GM18868 (cell line): ENCODE results near the gene HOXA2.

Experiments
- ATAC-seq: cut with Tn5 transposase; IDR thresholded peaks from one replicate; pipeline ENCODE4 v1.9.1; 2021; ENCODE audit warnings: mild to moderate bottlenecking, moderate library complexity; ENCODE audit not compliant: unreplicated experiment

The HOXA2 gene

GRCh38 chr7:27126596-27127327 lies 24.3 kb upstream of the HOXA2 start:
- no peak for ATAC-seq

DNA sequence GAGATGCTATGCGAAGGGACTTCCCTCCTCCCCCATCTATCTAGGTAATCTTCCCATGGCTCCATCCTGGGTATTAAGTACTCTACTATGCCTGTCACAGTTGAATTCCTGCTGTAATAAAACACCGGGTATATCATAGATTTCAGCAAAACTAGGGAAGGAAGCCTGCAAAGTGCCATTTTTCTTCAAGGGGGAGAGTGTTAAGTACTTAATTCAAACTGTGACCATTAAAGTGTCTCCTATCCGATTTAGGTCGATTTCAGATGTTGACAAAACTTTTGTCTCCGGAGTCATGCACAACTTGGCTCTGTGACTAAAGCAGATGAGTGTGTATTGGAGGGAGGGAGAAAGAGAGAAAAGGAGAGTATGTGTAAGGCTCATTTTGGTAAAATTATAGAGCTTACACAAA lies 23.5 kb upstream of the HOXA2 start:
- no peak for ATAC-seq

GRCh38 chr7:27124902-27125689 lies 22.6 kb upstream of the HOXA2 start:
- ATAC-seq, result no peak

- no peak for ATAC-seq
These were observed 21.8 kb upstream of the HOXA2 start for GRCh38 chr7:27124096-27124901.

- ATAC-seq, result no peak
These were observed 21.1 kb upstream of the HOXA2 start for GRCh38 chr7:27123477-27124053.

- ATAC-seq, result no peak
These were observed 20.6 kb upstream of the HOXA2 start for GRCh38 chr7:27123007-27123476.

GRCh38 chr7:27122077-27122910 lies 19.8 kb upstream of the HOXA2 start:
- ATAC-seq, result no peak

GRCh38 chr7:27121684-27122076 lies 19.2 kb upstream of the HOXA2 start:
- ATAC-seq, result no peak

- ATAC-seq, result no peak
These were observed 17.0 kb upstream of the HOXA2 start for GRCh38 chr7:27119412-27119911.

DNA sequence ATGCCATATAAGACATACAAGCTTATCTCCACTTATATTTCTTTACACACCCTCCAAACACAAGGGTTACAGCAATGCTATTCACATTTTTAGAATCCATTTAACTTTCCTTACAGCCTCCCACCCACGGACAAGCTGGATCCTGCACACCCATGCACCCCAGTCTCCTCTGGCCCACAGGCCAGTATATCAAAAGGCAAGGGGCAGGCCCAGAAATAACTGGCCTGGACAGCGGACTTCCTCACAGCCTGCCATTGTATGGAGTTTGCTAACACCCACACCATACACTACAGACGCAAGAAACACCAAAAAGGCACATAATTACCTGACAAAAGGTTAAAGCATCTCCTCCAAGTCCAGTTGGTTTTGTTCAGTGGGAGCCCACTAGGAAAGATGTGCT lies 16.1 kb upstream of the HOXA2 start:
- no peak for ATAC-seq

DNA sequence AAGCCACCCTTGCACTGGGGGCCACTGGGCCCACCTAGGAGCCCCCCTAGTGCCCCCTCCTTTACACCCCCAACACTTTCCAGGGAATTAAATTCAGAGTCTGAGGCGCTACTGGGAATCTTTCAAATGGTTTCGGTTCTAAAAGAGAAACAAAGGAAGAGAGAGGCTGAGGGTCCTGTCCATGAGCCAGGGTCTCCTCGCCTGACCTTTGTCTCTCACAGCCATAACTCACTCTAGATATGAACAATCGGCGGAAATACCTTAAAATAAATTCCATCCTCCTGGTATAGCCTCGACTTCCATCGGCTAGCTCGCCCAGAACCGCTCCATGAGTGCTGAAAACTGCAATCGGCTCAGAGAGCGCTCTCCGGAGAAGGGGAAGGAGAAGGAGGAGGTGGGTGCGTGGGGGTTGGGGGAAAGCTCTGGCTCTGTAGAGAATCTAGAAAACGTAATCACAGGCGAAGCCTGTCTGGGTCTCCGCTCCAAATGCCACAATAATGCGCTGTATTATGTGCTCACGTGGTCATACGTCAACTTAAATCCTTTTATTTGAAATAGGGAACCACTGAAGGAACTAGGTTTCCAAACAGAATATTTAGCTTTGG lies 15.5 kb upstream of the HOXA2 start:
- ATAC-seq, result no peak

- no peak for ATAC-seq
These were observed 14.7 kb upstream of the HOXA2 start for GRCh38 chr7:27116962-27117886.

- no peak for ATAC-seq
These were observed 13.8 kb upstream of the HOXA2 start for GRCh38 chr7:27116031-27116961.

DNA sequence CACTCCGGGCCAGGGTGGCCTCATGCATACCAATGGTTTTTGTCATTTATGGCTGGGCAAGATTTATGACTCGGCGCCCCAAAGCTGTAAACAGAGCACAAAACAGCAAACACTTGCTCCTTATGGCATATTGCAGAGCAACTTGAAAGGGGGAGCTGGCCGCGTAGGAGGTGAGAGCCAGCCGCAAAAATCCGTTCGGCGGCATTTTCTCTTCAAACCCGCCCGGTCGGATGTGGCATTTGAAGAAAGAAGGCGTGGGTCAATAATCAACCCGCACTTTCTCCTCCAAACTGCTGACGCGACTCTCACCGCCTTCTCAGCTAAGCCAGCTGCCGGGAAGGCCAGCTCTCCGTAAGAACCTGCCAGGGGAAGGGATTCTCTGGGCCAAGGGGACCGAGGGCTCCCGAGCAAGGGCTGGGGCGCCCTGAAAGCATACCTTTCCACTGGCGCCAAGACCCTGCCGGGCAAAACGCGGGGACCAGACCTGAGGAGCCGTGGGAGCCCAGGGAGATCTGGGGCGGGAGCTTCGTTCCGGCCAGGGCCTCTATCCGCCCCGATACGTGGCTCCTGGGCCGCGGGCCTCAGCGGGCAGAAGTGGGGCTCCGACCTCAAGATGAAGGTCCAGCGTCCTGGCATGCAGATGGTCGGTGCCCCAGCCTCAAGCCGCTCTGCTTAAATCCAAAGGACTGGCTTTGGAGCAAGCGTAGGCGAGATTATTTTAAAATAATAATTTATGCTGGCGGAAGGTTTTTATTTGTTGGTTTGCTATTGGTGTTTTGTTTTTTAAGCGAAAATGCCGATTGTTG lies 12.9 kb upstream of the HOXA2 start:
- no peak for ATAC-seq

- ATAC-seq, result no peak
These were observed 12.4 kb upstream of the HOXA2 start for GRCh38 chr7:27114881-27115220.

GRCh38 chr7:27113991-27114769 lies 11.7 kb upstream of the HOXA2 start:
- no peak for ATAC-seq
